Kidney (tissue), 22 donors: ENCODE results near the gene SNX15. TPM values are rescaled to one million over a fixed set of nuclear protein-coding genes. Genes with fewer than 3 reads are reported as not detected.
A peak's percentile ranks its signal among the peaks of the same experiment; 100 is the strongest.
"Not testable (repeated sequence)": the region's sequence is repeated elsewhere in the genome, so short reads cannot be mapped to it uniquely, and the experiment has no call there.

Source experiments
- DNase-seq, 5 donors: peaks; one replicate each; pipeline ENCODE4 v3.0.0-alpha.2; 2013 to 2020
- FAIRE-seq: peaks from 2 replicates; lab custom pipeline; 2012; peaks lifted over from hg19 to GRCh38; lab: Jason Lieb, UNC
- H3K27ac ChIP-seq, 2 donors: one replicate each; pipeline ENCODE4 v1.7.0; 2013; ENCODE audit warnings: low read depth in 2 of 2, low read length in 2 of 2, inconsistent platforms in 1 of 2
- H3K27me3 ChIP-seq: one replicate; pipeline ENCODE4 v1.7.1; 2013; ENCODE audit warnings: low read length, inconsistent platforms; ENCODE audit not compliant: control insufficient read depth, insufficient read depth
- H3K36me3 ChIP-seq, 3 donors: one replicate each; pipeline versions ENCODE4 v1.7.0 to v1.7.1; 2013; ENCODE audit warnings: low read length in 3 of 3, control low read depth in 1 of 3, inconsistent platforms in 1 of 3; ENCODE audit not compliant: insufficient read depth in 3 of 3, control insufficient read depth in 2 of 3
- H3K4me1 ChIP-seq, 3 donors: one replicate each; pipeline versions ENCODE4 v1.7.0 to v1.7.1; 2013; ENCODE audit warnings: low read length in 3 of 3, inconsistent platforms in 1 of 3, low read depth in 1 of 3; ENCODE audit not compliant: control insufficient read depth in 2 of 3, insufficient read depth in 2 of 3
- H3K4me3 ChIP-seq, 3 donors: one replicate each; pipeline versions ENCODE4 v1.7.0 to v1.8.1; 2013; ENCODE audit warnings: low read length in 3 of 3, control low read depth in 1 of 3, inconsistent platforms in 1 of 3
- H3K9ac ChIP-seq, 3 donors: one replicate each; pipeline versions ENCODE4 v1.7.0 to v1.7.1; 2013; ENCODE audit warnings: low read length in 3 of 3, control low read depth in 1 of 3, inconsistent platforms in 1 of 3
- H3K9me3 ChIP-seq, 3 donors: one replicate each; pipeline versions ENCODE4 v1.7.0 to v1.7.1; 2013; ENCODE audit warnings: low read length in 3 of 3, control low read depth in 1 of 3, inconsistent platforms in 1 of 3; ENCODE audit not compliant: control insufficient read depth in 2 of 3, insufficient read depth in 1 of 3
- CTCF ChIP-seq: IDR thresholded peaks from 3 replicates; pipeline ENCODE4 v1.5.1; 2012; ENCODE audit warnings: mild to moderate bottlenecking, moderate library complexity, borderline replicate concordance; ENCODE audit not compliant: insufficient read depth; ENCODE audit errors: extremely low read depth
- intact Hi-C: fragments of 100-400 bp; cut with DNase I; formaldehyde crosslinking; loops from one replicate; pipeline ENCODE4 v1.11.1; 2022
- long read RNA-seq, 10 donors: library from polyadenylated mRNA in 1 of 10; unstranded in 1 of 10; transcript quantifications; one replicate each; pipeline ENCODE4 v2.0.0 and lab custom pipeline, GENCODE V29; 2021 to 2026
- polyA plus RNA-seq: library from polyadenylated mRNA; stranded (reverse); fragments of 350-450 nt; fragmentation: Illumina TruSeq; extraction: RNeasy Lipid Tissue Mini Kit (QIAGEN cat#74804); gene quantifications from one replicate; pipeline ENCODE4 v1.2.3, GENCODE V29; 2014; ENCODE audit warnings: low read depth, low replicate concordance; ENCODE audit not compliant: insufficient read depth
- total RNA-seq: library from RNA; stranded (reverse); fragmentation: NEBNext Ultra II Directional; extraction: Animal tissue kit (Norgen Biotek cat#: 25700); gene quantifications from one replicate; pipeline ENCODE4 v1.2.1, GENCODE V29; 2021
- donor health status: control.
- donor health status: control.
- donor health status: control.
- donor health status: control.
- donor health status: control.
- donor health status: DM: yes; HTN: yes; CAD: no.
- donor health status: Normal renal cell carcinoma (clear cell type).

SNX15 gene
- total RNA-seq (29.6 TPM), polyA plus RNA-seq (27.7 TPM)
- long read RNA-seq, donor 1, transcript SNX15-202 (8 exons, 1,939 nt): major isoform, 8 of 9 reads
- long read RNA-seq, donor 1, partial matches to known transcripts: 0 of 9 reads
- long read RNA-seq, donor 1, other reads (novel, unspliced or antisense): 0 of 9 reads
- long read RNA-seq, donor 2, transcript SNX15-202 (8 exons, 1,939 nt): major isoform, 6 of 6 reads
- long read RNA-seq, donor 2, partial matches to known transcripts: 0 of 6 reads
- long read RNA-seq, donor 2, other reads (novel, unspliced or antisense): 0 of 6 reads
- long read RNA-seq, donor 3, transcript SNX15-202 (8 exons, 1,939 nt): major isoform, 10 of 10 reads
- long read RNA-seq, donor 3, partial matches to known transcripts: 0 of 10 reads
- long read RNA-seq, donor 3, other reads (novel, unspliced or antisense): 0 of 10 reads
- long read RNA-seq, donor 4, transcript SNX15-202 (8 exons, 1,939 nt): major isoform, 16 of 16 reads
- long read RNA-seq, donor 4, partial matches to known transcripts: 0 of 16 reads
- long read RNA-seq, donor 4, other reads (novel, unspliced or antisense): 0 of 16 reads
- long read RNA-seq, donor 5, partial matches to known transcripts: 0 of 1 reads
- long read RNA-seq, donor 5, other reads (novel, unspliced or antisense): 0 of 1 reads
- long read RNA-seq, donor 6, partial matches to known transcripts: 7 of 8 reads
- long read RNA-seq, donor 6, other reads (novel, unspliced or antisense): 0 of 8 reads
- long read RNA-seq, donor 7, transcript SNX15-202 (8 exons, 1,939 nt): major isoform, 18 of 31 reads
- long read RNA-seq, donor 7, partial matches to known transcripts: 12 of 31 reads
- long read RNA-seq, donor 7, other reads (novel, unspliced or antisense): 1 of 31 reads
- long read RNA-seq, donor 8, transcript SNX15-202 (8 exons, 1,939 nt): major isoform, 7 of 8 reads
- long read RNA-seq, donor 8, partial matches to known transcripts: 0 of 8 reads
- long read RNA-seq, donor 8, other reads (novel, unspliced or antisense): 0 of 8 reads
- long read RNA-seq, donor 9, transcript SNX15-202 (8 exons, 1,939 nt): major isoform, 5 of 6 reads
- long read RNA-seq, donor 9, partial matches to known transcripts: 0 of 6 reads
- long read RNA-seq, donor 9, other reads (novel, unspliced or antisense): 0 of 6 reads
- long read RNA-seq, donor 10, transcript SNX15-202 (8 exons, 1,939 nt): major isoform, 9 of 9 reads
- long read RNA-seq, donor 10, partial matches to known transcripts: 0 of 9 reads
- long read RNA-seq, donor 10, other reads (novel, unspliced or antisense): 0 of 9 reads

GRCh38 chr11:65027213-65028067 is at the start of gene SNX15:
TSS of gene SNX15 (plus strand) at chr11:65027439. CDS start at chr11:65027538, 99 bp downstream.
- H3K4me1 ChIP-seq: peaks cover 0 to 9% (median 3%) of the 10 kb centered on the region in 3 donors
- peaks cover 0 to 6% (median 5%) of the 10 kb centered on the region in 3 donors for H3K36me3 ChIP-seq
- peak within 1 kb of the TSS; percentile 64 to 80 (median 68) for H3K4me3 ChIP-seq
- no peaks in the 10 kb centered on the region for H3K9me3 ChIP-seq
- H3K27me3 ChIP-seq: no peaks in the 10 kb centered on the region
- peak within 1 kb of the TSS; percentile 54 to 71 (median 54) for H3K9ac ChIP-seq
- intact Hi-C loops: no loop called here
- H3K27ac ChIP-seq: peak within 1 kb of the TSS; percentile 88 to 93
- peak; percentile 55 for TF ChIP-seq CTCF
- FAIRE-seq: no peak
- DNase-seq: peak; percentile 95 to 99 (median 97)

- H3K27me3 ChIP-seq, H3K9me3 ChIP-seq, FAIRE-seq, H3K4me3 ChIP-seq, H3K36me3 ChIP-seq, H3K9ac ChIP-seq, DNase-seq, H3K27ac ChIP-seq, intact Hi-C loops, H3K4me1 ChIP-seq: not testable (repeated sequence)
These were observed 43.9 kb upstream of the SNX15 start for GRCh38 chr11:64983339-64983738.

GRCh38 chr11:64987998-64988854 is 39.0 kb upstream of the SNX15 start:
- no peak overlapping the region for H3K4me3 ChIP-seq
- no peaks in the 10 kb centered on the region for H3K27me3 ChIP-seq
- DNase-seq (peak in 1 of 5 donors; percentile 32), FAIRE-seq (no peak)
- H3K27ac ChIP-seq: no peak overlapping the region
- no peak for TF ChIP-seq CTCF
- peaks cover 3 to 13% (median 6%) of the 10 kb centered on the region in 3 donors for H3K4me1 ChIP-seq
- H3K36me3 ChIP-seq: no peaks in the 10 kb centered on the region
- no peaks in the 10 kb centered on the region for H3K9me3 ChIP-seq
- H3K9ac ChIP-seq: no peak overlapping the region
- intact Hi-C loops: no loop called here
